ENCODE results near the gene MUC5AC. TPM values are rescaled to one million over a fixed set of nuclear protein-coding genes. Genes with fewer than 3 reads are reported as not detected.
"Not testable (repeated sequence)": the region's sequence is repeated elsewhere in the genome, so short reads cannot be mapped to it uniquely, and the experiment has no call there.

Gene MUC5AC
- total RNA-seq, 5 donors from 2014 or later (not counting 1 experiment from before 2014, with no cell fraction given): 0.03 TPM; not detected in 2

GRCh38 chr11:1153105-1153950 is 4.4 kb upstream of the MUC5AC start:
- Mint-ChIP-seq H3K27ac (no peak overlapping the region), H3K9me3 (no peaks in the 10 kb centered on the region), H3K27me3 (peaks cover 0 to 9% of the 10 kb centered on the region in 2 donors), H3K36me3 (no peaks in the 10 kb centered on the region), H3K4me1 (peaks cover 0 to 3% (median 2%) of the 10 kb centered on the region in 3 donors), H3K4me3 (no peak overlapping the region)
- WGBS (ENCODE audit: insufficient coverage): 88% methylated on average over 23 of the region's 28 CpGs
- DNase-seq (peak in 1 of 35 experiments; percentile 1), ATAC-seq (replicated peaks in 1 of 4) (no peak)
- H3K36me3 ChIP-seq (ENCODE audit: control insufficient read depth in 2 of 2, extremely low read depth in 1 of 2, insufficient read depth in 1 of 2, low read length in 1 of 2): no peaks in the 10 kb centered on the region
- ChIA-PET POLR2A (no interaction called here), CTCF (no interaction called here)
- H3K27me3 ChIP-seq (replicated peaks in 1 of 2; ENCODE audit: control insufficient read depth in 2 of 2, extremely low read depth in 1 of 2, insufficient read depth in 2 of 2, low read length in 1 of 2): peaks cover 0 to 43% of the 10 kb centered on the region in 2 experiments
- H3K4me1 ChIP-seq (ENCODE audit: control insufficient read depth in 1 of 2, extremely low read depth in 1 of 2, insufficient read depth in 2 of 2, low read length in 2 of 2): peaks cover 0 to 8% of the 10 kb centered on the region in 2 experiments
- no peak overlapping the region for H3K27ac ChIP-seq (ENCODE audit: low read length)
- H3K9me3 ChIP-seq: peaks cover 3% of the 10 kb centered on the region
- H3K4me3 ChIP-seq (ENCODE audit: control insufficient read depth in 1 of 2, extremely low read depth in 1 of 2, low read length in 1 of 2): no peak overlapping the region

DNA sequence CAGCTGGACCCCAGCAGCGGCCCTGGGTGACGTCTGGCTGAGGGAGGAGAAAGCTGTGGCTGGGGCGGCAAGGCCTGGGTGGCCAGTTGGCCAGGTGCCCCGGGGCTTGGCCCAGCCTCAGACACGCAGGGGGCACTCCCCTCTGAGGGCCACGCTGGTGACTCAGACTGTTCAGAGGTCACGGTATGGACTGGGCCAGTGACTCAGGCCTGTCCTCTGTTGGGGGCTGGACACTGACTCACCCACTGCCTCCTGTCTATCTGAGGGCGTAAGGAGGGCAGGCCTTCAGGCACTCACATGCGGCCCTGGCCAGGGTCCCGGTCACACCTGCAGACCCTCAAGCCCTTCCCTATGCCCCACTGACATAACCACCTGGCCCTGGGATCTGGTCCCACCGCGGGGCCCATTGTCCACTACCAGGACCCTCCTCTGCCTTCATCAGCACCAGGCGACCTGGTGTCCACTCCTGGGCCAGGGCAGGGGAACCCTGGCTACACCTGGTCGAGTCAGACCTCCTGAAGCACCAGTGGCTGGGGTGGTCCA is 3.7 kb upstream of the MUC5AC start:
- no peak for ATAC-seq (replicated peaks in 1 of 4)

GRCh38 chr11:1154656-1155055 is 3.1 kb upstream of the MUC5AC start:
- ATAC-seq (replicated peaks in 1 of 4); CTCF ChIA-PET; H3K27ac Mint-ChIP-seq; H3K36me3 ChIP-seq (ENCODE audit: control insufficient read depth in 2 of 2, extremely low read depth in 1 of 2, insufficient read depth in 1 of 2, low read length in 1 of 2); H3K4me1 Mint-ChIP-seq; H3K27ac ChIP-seq (ENCODE audit: low read length); H3K4me3 ChIP-seq (ENCODE audit: control insufficient read depth in 1 of 2, extremely low read depth in 1 of 2, low read length in 1 of 2); H3K4me3 Mint-ChIP-seq; H3K36me3 Mint-ChIP-seq; H3K27me3 Mint-ChIP-seq; POLR2A ChIA-PET; H3K9me3 Mint-ChIP-seq; H3K9me3 ChIP-seq; H3K4me1 ChIP-seq (ENCODE audit: control insufficient read depth in 1 of 2, extremely low read depth in 1 of 2, insufficient read depth in 2 of 2, low read length in 2 of 2); DNase-seq: not testable (repeated sequence)
- peaks cover 0 to 43% of the 10 kb centered on the region in 2 experiments for H3K27me3 ChIP-seq (replicated peaks in 1 of 2; ENCODE audit: control insufficient read depth in 2 of 2, extremely low read depth in 1 of 2, insufficient read depth in 2 of 2, low read length in 1 of 2)
- WGBS (ENCODE audit: insufficient coverage): no CpG with 5 or more reads among the region's 3 CpGs

More for the DNA sequence above, 3.7 kb upstream of the MUC5AC start:
- Histone ChIP-seq H3K36me3 (ENCODE audit: control insufficient read depth in 2 of 2, extremely low read depth in 1 of 2, insufficient read depth in 1 of 2, low read length in 1 of 2) (no peaks in the 10 kb centered on the region), H3K4me1 (ENCODE audit: control insufficient read depth in 1 of 2, extremely low read depth in 1 of 2, insufficient read depth in 2 of 2, low read length in 2 of 2) (peaks cover 0 to 8% of the 10 kb centered on the region in 2 experiments), H3K27me3 (replicated peaks in 1 of 2; ENCODE audit: control insufficient read depth in 2 of 2, extremely low read depth in 1 of 2, insufficient read depth in 2 of 2, low read length in 1 of 2) (peaks cover 0 to 43% of the 10 kb centered on the region in 2 experiments), H3K9me3 (peaks cover 3% of the 10 kb centered on the region), H3K4me3 (ENCODE audit: control insufficient read depth in 1 of 2, extremely low read depth in 1 of 2, low read length in 1 of 2) (no peak overlapping the region), H3K27ac (ENCODE audit: low read length) (no peak overlapping the region)
- H3K4me3 Mint-ChIP-seq: no peak overlapping the region
- ChIA-PET POLR2A (no interaction called here), CTCF (no interaction called here)
- peak in 1 of 35 experiments; percentile 2 for DNase-seq
- WGBS (ENCODE audit: insufficient coverage): 85% methylated on average over 14 of the region's 14 CpGs
- H3K4me1 Mint-ChIP-seq: peaks cover 0 to 3% (median 2%) of the 10 kb centered on the region in 3 donors
- H3K27me3 Mint-ChIP-seq: peaks cover 0 to 9% of the 10 kb centered on the region in 2 donors
- no peak overlapping the region for H3K27ac Mint-ChIP-seq
- no peaks in the 10 kb centered on the region for H3K9me3 Mint-ChIP-seq
- no peaks in the 10 kb centered on the region for H3K36me3 Mint-ChIP-seq

- Histone ChIP-seq H3K36me3 (ENCODE audit: control insufficient read depth in 2 of 2, extremely low read depth in 1 of 2, insufficient read depth in 1 of 2, low read length in 1 of 2) (no peaks in the 10 kb centered on the region), H3K27me3 (replicated peaks in 1 of 2; ENCODE audit: control insufficient read depth in 2 of 2, extremely low read depth in 1 of 2, insufficient read depth in 2 of 2, low read length in 1 of 2) (peaks cover 0 to 42% of the 10 kb centered on the region in 2 experiments), H3K9me3 (peaks cover 3% of the 10 kb centered on the region), H3K4me3 (ENCODE audit: control insufficient read depth in 1 of 2, extremely low read depth in 1 of 2, low read length in 1 of 2) (no peak overlapping the region), H3K27ac (ENCODE audit: low read length) (no peak overlapping the region), H3K4me1 (ENCODE audit: control insufficient read depth in 1 of 2, extremely low read depth in 1 of 2, insufficient read depth in 2 of 2, low read length in 2 of 2) (peaks cover 0 to 8% of the 10 kb centered on the region in 2 experiments)
- ATAC-seq (replicated peaks in 1 of 4): no peak
- POLR2A ChIA-PET: no interaction called here
- DNase-seq: no peak
- Mint-ChIP-seq H3K4me3 (no peak overlapping the region), H3K27me3 (peaks cover 0 to 9% of the 10 kb centered on the region in 2 donors), H3K4me1 (peaks cover 0 to 3% (median 2%) of the 10 kb centered on the region in 3 donors), H3K36me3 (no peaks in the 10 kb centered on the region), H3K9me3 (no peaks in the 10 kb centered on the region), H3K27ac (no peak overlapping the region)
- CTCF ChIA-PET: no interaction called here
Observed at GRCh38 chr11:1155274-1155693, 2.5 kb upstream of the MUC5AC start.

GRCh38 chr11:1156506-1157340 is 1.0 kb upstream of the MUC5AC start:
- Mint-ChIP-seq H3K4me3 (no peak overlapping the region), H3K36me3 (no peaks in the 10 kb centered on the region), H3K9me3 (no peaks in the 10 kb centered on the region), H3K4me1 (peaks cover 0 to 3% (median 2%) of the 10 kb centered on the region in 3 donors), H3K27ac (no peak overlapping the region), H3K27me3 (peaks cover 0 to 5% of the 10 kb centered on the region in 2 donors)
- Histone ChIP-seq H3K4me1 (ENCODE audit: control insufficient read depth in 1 of 2, extremely low read depth in 1 of 2, insufficient read depth in 2 of 2, low read length in 2 of 2) (peaks cover 0 to 8% of the 10 kb centered on the region in 2 experiments), H3K4me3 (ENCODE audit: control insufficient read depth in 1 of 2, extremely low read depth in 1 of 2, low read length in 1 of 2) (no peak overlapping the region), H3K36me3 (ENCODE audit: control insufficient read depth in 2 of 2, extremely low read depth in 1 of 2, insufficient read depth in 1 of 2, low read length in 1 of 2) (no peaks in the 10 kb centered on the region), H3K27me3 (replicated peaks in 1 of 2; ENCODE audit: control insufficient read depth in 2 of 2, extremely low read depth in 1 of 2, insufficient read depth in 2 of 2, low read length in 1 of 2) (peaks cover 0 to 43% of the 10 kb centered on the region in 2 experiments), H3K27ac (ENCODE audit: low read length) (no peak overlapping the region), H3K9me3 (peaks cover 3% of the 10 kb centered on the region)
- WGBS (ENCODE audit: insufficient coverage): 100% methylated on average over 2 of the region's 7 CpGs
- ChIA-PET CTCF (no interaction called here), POLR2A (no interaction called here)
- DNase-seq (no peak), ATAC-seq (replicated peaks in 1 of 4) (no peak)

DNA sequence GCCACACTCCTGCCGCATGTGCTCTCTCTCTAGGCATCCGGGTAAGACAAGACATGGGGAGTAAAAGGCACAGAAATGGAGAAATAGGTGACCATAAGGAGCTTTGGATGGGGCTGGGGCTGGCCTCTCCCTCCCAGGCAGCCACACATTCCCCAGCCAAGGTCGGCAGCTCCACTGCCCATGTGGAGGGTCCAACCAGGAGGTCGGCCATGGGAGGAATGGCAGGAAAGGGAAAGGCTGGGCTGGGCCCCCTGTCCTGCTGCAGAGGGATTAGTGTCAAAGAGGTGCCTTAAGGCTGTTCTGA is 460 bp upstream of the MUC5AC start:
- ChIA-PET CTCF (no interaction called here), POLR2A (no interaction called here)
- H3K9me3 Mint-ChIP-seq: no peaks in the 10 kb centered on the region
- no peak for ATAC-seq (replicated peaks in 1 of 4)
- DNase-seq: no peak
- H3K4me3 Mint-ChIP-seq: no peak overlapping the region
- Histone ChIP-seq H3K9me3 (peaks cover 3% of the 10 kb centered on the region), H3K27me3 (replicated peaks in 1 of 2; ENCODE audit: control insufficient read depth in 2 of 2, extremely low read depth in 1 of 2, insufficient read depth in 2 of 2, low read length in 1 of 2) (peaks cover 0 to 39% of the 10 kb centered on the region in 2 experiments), H3K27ac (ENCODE audit: low read length) (no peak overlapping the region), H3K4me1 (ENCODE audit: control insufficient read depth in 1 of 2, extremely low read depth in 1 of 2, insufficient read depth in 2 of 2, low read length in 2 of 2) (peaks cover 0 to 7% of the 10 kb centered on the region in 2 experiments), H3K36me3 (ENCODE audit: control insufficient read depth in 2 of 2, extremely low read depth in 1 of 2, insufficient read depth in 1 of 2, low read length in 1 of 2) (no peaks in the 10 kb centered on the region), H3K4me3 (ENCODE audit: control insufficient read depth in 1 of 2, extremely low read depth in 1 of 2, low read length in 1 of 2) (no peak overlapping the region)
- H3K36me3 Mint-ChIP-seq: no peaks in the 10 kb centered on the region
- H3K4me1 Mint-ChIP-seq: peaks cover 0 to 3% (median 2%) of the 10 kb centered on the region in 3 donors
- no peak overlapping the region for H3K27ac Mint-ChIP-seq
- H3K27me3 Mint-ChIP-seq: peaks cover 0 to 5% of the 10 kb centered on the region in 2 donors
- WGBS (ENCODE audit: insufficient coverage): 100% methylated on average over 1 of the region's 4 CpGs
